Measurements from ENCODE around the gene SEC14L5.

Gene SEC14L5

GRCh38 chr16:4987580-4988374, 29.6 kb downstream of the SEC14L5 start:
- no peak for DNase-seq

- no peak for DNase-seq
Observed at GRCh38 chr16:4988647-4989046, 30.5 kb downstream of the SEC14L5 start.

- DNase-seq = no peak
Observed at GRCh38 chr16:4989391-4990006, 31.4 kb downstream of the SEC14L5 start.

- no peak for DNase-seq
Observed at GRCh38 chr16:4990415-4990814, 32.3 kb downstream of the SEC14L5 start.

- no peak for DNase-seq
Observed at GRCh38 chr16:4991754-4992153, 33.6 kb downstream of the SEC14L5 start.

GRCh38 chr16:4994719-4995434, 36.7 kb downstream of the SEC14L5 start:
- no peak for DNase-seq

GRCh38 chr16:5000573-5001001, 42.5 kb downstream of the SEC14L5 start:
- no peak for DNase-seq

GRCh38 chr16:5001571-5001970, 43.4 kb downstream of the SEC14L5 start:
- no peak for DNase-seq

- DNase-seq = no peak
Observed at GRCh38 chr16:5001986-5002385, 43.9 kb downstream of the SEC14L5 start.

GRCh38 chr16:5002699-5003143, 44.6 kb downstream of the SEC14L5 start:
- DNase-seq = no peak

- no peak for DNase-seq
Observed at GRCh38 chr16:5003211-5003610, 45.1 kb downstream of the SEC14L5 start.

GRCh38 chr16:5003828-5004227, 45.7 kb downstream of the SEC14L5 start:
- DNase-seq = no peak

GRCh38 chr16:5004311-5004710, 46.2 kb downstream of the SEC14L5 start:
- DNase-seq = no peak

- no peak for DNase-seq
Observed at GRCh38 chr16:5005916-5006315, 47.8 kb downstream of the SEC14L5 start.

- no peak for DNase-seq
Observed at GRCh38 chr16:5006348-5007193, 48.4 kb downstream of the SEC14L5 start.

- DNase-seq = no peak
Observed at GRCh38 chr16:5007256-5007655, 49.1 kb downstream of the SEC14L5 start.

- DNase-seq = no peak
Observed at GRCh38 chr16:5008311-5008731, 50.2 kb downstream of the SEC14L5 start.

GRCh38 chr16:5010576-5011329, 52.6 kb downstream of the SEC14L5 start:
- no peak for DNase-seq

- DNase-seq = no peak
Observed at GRCh38 chr16:5011637-5012036, 53.5 kb downstream of the SEC14L5 start.

GRCh38 chr16:5012887-5013286, 54.8 kb downstream of the SEC14L5 start:
- DNase-seq = no peak

GRCh38 chr16:5015351-5015750, 57.2 kb downstream of the SEC14L5 start:
- DNase-seq = no peak

GRCh38 chr16:5015887-5016286, 57.8 kb downstream of the SEC14L5 start:
- no peak for DNase-seq

Measured in NCI-H1930 (cell line).